Gastroesophageal sphincter (tissue), 4 donors: ENCODE measurements around the gene HSPA12A. TPM values are rescaled to one million over a fixed set of nuclear protein-coding genes. Genes with fewer than 3 reads are reported as not detected.

Source experiments
- ATAC-seq: fragments of 150-250 bp; one replicate; pipeline ENCODE4 v1.9.1; 2016; ENCODE audit warnings: mild to moderate bottlenecking, moderate library complexity
- H3K27ac ChIP-seq, 4 donors: fragments of 200-600 bp; sonication (generic) in 3 of 4; 1 replicate in 3 of 4; 2 replicates in 1 of 4; pipeline ENCODE4 v1.5.1; 2016 to 2019
- H3K27me3 ChIP-seq: fragments of 200-600 bp; sonication (generic); one replicate; pipeline ENCODE4 v1.5.1; 2019
- H3K36me3 ChIP-seq, 2 donors: fragments of 200-600 bp; sonication (generic); one replicate each; pipeline ENCODE4 v1.5.1; 2019; ENCODE audit warnings: control low read depth in 1 of 2
- H3K4me1 ChIP-seq, 3 donors: fragments of 200-600 bp; sonication (generic); 1 replicate in 2 of 3; 2 replicates in 1 of 3; pipeline ENCODE4 v1.5.1; 2016 to 2019; ENCODE audit warnings: control low read depth in 2 of 3
- H3K4me3 ChIP-seq, 2 donors: fragments of 200-600 bp; sonication (generic); one replicate each; pipeline ENCODE4 v1.5.1; 2019; ENCODE audit warnings: mild to moderate bottlenecking in 1 of 2, moderate library complexity in 1 of 2
- H3K9me3 ChIP-seq, 3 donors: fragments of 200-600 bp; sonication (generic); one replicate each; pipeline ENCODE4 v1.5.1; 2017 to 2019; ENCODE audit warnings: control low read depth in 2 of 3
- EP300 ChIP-seq: sonication (generic); formaldehyde crosslinking; IDR thresholded peaks from one replicate; pipeline ENCODE4 v1.6.1; 2017; ENCODE audit warnings: antibody characterized with exemption, mild to moderate bottlenecking
- POLR2A ChIP-seq, 2 donors: fragments of 450-650 bp; IDR thresholded peaks; one replicate each; pipeline ENCODE4 v1.6.1; 2017; ENCODE audit warnings: antibody characterized with exemption in 2 of 2, mild to moderate bottlenecking in 2 of 2, moderate library complexity in 1 of 2
- POLR2AphosphoS5 ChIP-seq: sonication (generic); formaldehyde crosslinking; IDR thresholded peaks from one replicate; pipeline ENCODE4 v1.6.1; 2017; ENCODE audit warnings: antibody characterized with exemption
- WGBS, 2 donors: methylation state at CpG; one replicate each; pipeline ENCODE4 v1.1.5; 2018; ENCODE audit warnings: low coverage in 1 of 2; 5-methylcytosine and 5-hydroxymethylcytosine counted together
- total RNA-seq, 4 donors: library from RNA; depleted of rRNA; stranded (reverse); fragments of >200 nt; gene quantifications; one replicate each; pipeline ENCODE4 v1.1.0, GENCODE V29; 2016
- TF ChIP-seq, protein P1 (sequence below), 4 experiments: fragments of 200-600 bp in 2 of 4; fragments of 450-650 bp in 2 of 4; sonication (generic) in 1 of 4; IDR thresholded peaks; one replicate each; pipeline ENCODE4 v1.5.1; 2017 to 2019; ENCODE audit warnings: antibody characterized with exemption in 4 of 4, mild to moderate bottlenecking in 2 of 4, moderate library complexity in 2 of 4

HSPA12A gene
- total RNA-seq, 4 donors from 2014 or later, result 12.3 to 26.3 (median 20.6) TPM

GRCh38 chr10:116771101-116771958, 29.0 kb upstream of the HSPA12A start:
- TF ChIP-seq, protein P1, sequence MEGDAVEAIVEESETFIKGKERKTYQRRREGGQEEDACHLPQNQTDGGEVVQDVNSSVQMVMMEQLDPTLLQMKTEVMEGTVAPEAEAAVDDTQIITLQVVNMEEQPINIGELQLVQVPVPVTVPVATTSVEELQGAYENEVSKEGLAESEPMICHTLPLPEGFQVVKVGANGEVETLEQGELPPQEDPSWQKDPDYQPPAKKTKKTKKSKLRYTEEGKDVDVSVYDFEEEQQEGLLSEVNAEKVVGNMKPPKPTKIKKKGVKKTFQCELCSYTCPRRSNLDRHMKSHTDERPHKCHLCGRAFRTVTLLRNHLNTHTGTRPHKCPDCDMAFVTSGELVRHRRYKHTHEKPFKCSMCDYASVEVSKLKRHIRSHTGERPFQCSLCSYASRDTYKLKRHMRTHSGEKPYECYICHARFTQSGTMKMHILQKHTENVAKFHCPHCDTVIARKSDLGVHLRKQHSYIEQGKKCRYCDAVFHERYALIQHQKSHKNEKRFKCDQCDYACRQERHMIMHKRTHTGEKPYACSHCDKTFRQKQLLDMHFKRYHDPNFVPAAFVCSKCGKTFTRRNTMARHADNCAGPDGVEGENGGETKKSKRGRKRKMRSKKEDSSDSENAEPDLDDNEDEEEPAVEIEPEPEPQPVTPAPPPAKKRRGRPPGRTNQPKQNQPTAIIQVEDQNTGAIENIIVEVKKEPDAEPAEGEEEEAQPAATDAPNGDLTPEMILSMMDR (IDR thresholded peaks at IDR 0.05), result no peak
- TF ChIP-seq POLR2AphosphoS5, result no peak
- TF ChIP-seq EP300, result no peak
- TF ChIP-seq POLR2A (IDR thresholded peaks at IDR 0.05), result no peak
- H3K36me3 ChIP-seq, result no peaks in the 10 kb centered on the region
- no peak overlapping the region for H3K4me3 ChIP-seq
- H3K27ac ChIP-seq, result peak overlapping the region in 3 of 4 donors; percentile 42 to 66 (median 53)
- H3K4me1 ChIP-seq, result peaks cover 0 to 32% (median 7%) of the 10 kb centered on the region in 3 donors
- peaks cover 24% of the 10 kb centered on the region for H3K27me3 ChIP-seq
- peak; percentile 78 for ATAC-seq
- no peaks in the 10 kb centered on the region for H3K9me3 ChIP-seq
- WGBS, 2 donors, result 39 to 54% methylated on average over 8 to 13 of the region's 18 CpGs

- peaks cover 0 to 32% (median 7%) of the 10 kb centered on the region in 3 donors for H3K4me1 ChIP-seq
- ATAC-seq, result no peak
- H3K9me3 ChIP-seq, result no peaks in the 10 kb centered on the region
- no peak overlapping the region for H3K4me3 ChIP-seq
- TF ChIP-seq, protein P1 (IDR thresholded peaks at IDR 0.05), result no peak
- TF ChIP-seq POLR2AphosphoS5 (no peak), EP300 (no peak), POLR2A (IDR thresholded peaks at IDR 0.05) (no peak)
- H3K27me3 ChIP-seq, result peaks cover 24% of the 10 kb centered on the region
- no peaks in the 10 kb centered on the region for H3K36me3 ChIP-seq
- WGBS, 2 donors, result 95 to 100% methylated on average over 2 to 4 of the region's 10 CpGs
- peak overlapping the region in 2 of 4 donors; percentile 42 to 53 for H3K27ac ChIP-seq
Observed at GRCh38 chr10:116770281-116770680, 27.9 kb upstream of the HSPA12A start.

DNA sequence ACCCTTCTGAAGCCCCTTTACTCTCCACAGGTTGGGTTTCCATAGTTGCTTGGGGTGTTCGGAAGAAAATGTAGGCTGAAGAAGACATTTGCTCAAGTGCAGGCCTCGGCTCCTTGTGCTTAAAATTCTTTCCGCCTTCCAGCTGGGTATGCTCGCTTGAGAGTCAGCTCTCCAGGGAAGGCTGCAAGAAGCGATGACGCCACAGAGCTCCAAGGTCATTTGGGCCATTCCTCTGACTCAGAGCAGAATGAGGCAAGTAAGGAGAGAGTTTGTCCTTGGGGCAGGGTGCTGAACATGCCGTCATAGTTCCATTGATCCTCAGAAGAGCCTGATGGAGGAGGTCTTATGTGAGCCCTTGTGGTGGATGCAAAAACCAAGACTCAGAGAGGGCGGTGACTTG, 27.4 kb upstream of the HSPA12A start:
- 83 to 100% methylated on average over 1 to 2 of the region's 8 CpGs for WGBS, 2 donors
- TF ChIP-seq POLR2A (IDR thresholded peaks at IDR 0.05) (no peak), POLR2AphosphoS5 (no peak), EP300 (no peak)
- TF ChIP-seq, protein P1 (IDR thresholded peaks at IDR 0.05), result no peak
- Histone ChIP-seq H3K9me3 (no peaks in the 10 kb centered on the region), H3K36me3 (no peaks in the 10 kb centered on the region), H3K4me1 (peaks cover 0 to 32% (median 7%) of the 10 kb centered on the region in 3 donors), H3K4me3 (no peak overlapping the region), H3K27ac (no peak overlapping the region), H3K27me3 (peaks cover 20% of the 10 kb centered on the region)
- ATAC-seq, result no peak

- Histone ChIP-seq H3K27ac (no peak overlapping the region), H3K27me3 (peaks cover 19% of the 10 kb centered on the region), H3K4me1 (peaks cover 0 to 32% (median 7%) of the 10 kb centered on the region in 3 donors), H3K9me3 (no peaks in the 10 kb centered on the region), H3K36me3 (no peaks in the 10 kb centered on the region), H3K4me3 (no peak overlapping the region)
- TF ChIP-seq EP300 (no peak), POLR2AphosphoS5 (no peak), POLR2A (IDR thresholded peaks at IDR 0.05) (no peak)
- TF ChIP-seq, protein P1 (IDR thresholded peaks at IDR 0.05), result no peak
- WGBS, 2 donors, result 80 to 81% methylated on average over 1 to 6 of the region's 7 CpGs
- no peak for ATAC-seq
Observed at GRCh38 chr10:116769368-116769767, 27.0 kb upstream of the HSPA12A start.

DNA sequence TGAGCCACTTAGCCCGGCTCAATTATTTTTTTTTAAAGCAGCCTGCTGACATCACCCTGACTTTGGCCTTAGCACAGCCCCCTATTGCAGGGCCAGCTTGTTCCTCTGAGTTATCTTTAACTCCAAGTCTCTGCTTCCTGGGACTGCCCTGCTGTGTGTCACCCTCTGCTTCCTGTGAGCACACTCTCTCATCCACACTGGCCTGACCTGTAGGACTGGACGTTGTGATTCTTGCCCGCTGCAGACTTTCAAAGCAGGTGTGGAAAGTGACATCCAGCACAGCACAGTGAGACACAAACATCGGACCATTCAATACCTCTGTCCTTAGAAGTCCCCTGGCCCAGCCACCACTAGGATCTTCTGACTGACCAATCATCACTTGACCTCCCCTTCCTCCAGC, 26.4 kb upstream of the HSPA12A start:
- TF ChIP-seq POLR2AphosphoS5 (no peak), POLR2A (IDR thresholded peaks at IDR 0.05) (no peak), EP300 (no peak)
- TF ChIP-seq, protein P1 (IDR thresholded peaks at IDR 0.05), result no peak
- Histone ChIP-seq H3K36me3 (no peaks in the 10 kb centered on the region), H3K9me3 (no peaks in the 10 kb centered on the region), H3K27me3 (peaks cover 19% of the 10 kb centered on the region), H3K4me1 (peaks cover 0 to 32% (median 7%) of the 10 kb centered on the region in 3 donors), H3K4me3 (no peak overlapping the region), H3K27ac (no peak overlapping the region)
- WGBS, 2 donors, result 69 to 93% methylated on average over 3 of the region's 4 CpGs
- no peak for ATAC-seq
